ENCODE results near the gene SNAI1.

SNAI1 gene

GRCh38 chr20:50019466-50020256 lies 36.9 kb downstream of the SNAI1 start:
- FAIRE-seq: no peak

GRCh38 chr20:50020288-50020687 lies 37.5 kb downstream of the SNAI1 start:
- DNase-seq (ENCODE audit: insufficient read length) (no peak), FAIRE-seq (no peak)
- no peak for TF ChIP-seq POLR2AphosphoS5 (IDR thresholded peaks at IDR 0.05; ENCODE audit: low read depth, low read length)
- no peak for TF ChIP-seq POLR2A (IDR thresholded peaks at IDR 0.05; ENCODE audit: low read depth, low read length)

More at GRCh38 chr20:50019466-50020256, 36.9 kb downstream of the SNAI1 start:
- DNase-seq (ENCODE audit: insufficient read length): no peak
- TF ChIP-seq TAF1 (IDR thresholded peaks at IDR 0.05; ENCODE audit: borderline replicate concordance, low read depth, low read length): no peak

- DNase-seq (ENCODE audit: insufficient read length): no peak
- TF ChIP-seq TAF1 (IDR thresholded peaks at IDR 0.05; ENCODE audit: borderline replicate concordance, low read depth, low read length) (no peak), POLR2AphosphoS5 (IDR thresholded peaks at IDR 0.05; ENCODE audit: low read depth, low read length) (no peak), POLR2A (IDR thresholded peaks at IDR 0.05; ENCODE audit: low read depth, low read length) (no peak)
- no peak for FAIRE-seq
Observed at GRCh38 chr20:50022676-50023075, 39.9 kb downstream of the SNAI1 start.

GRCh38 chr20:50023116-50023805 lies 40.5 kb downstream of the SNAI1 start:
- no peak for TF ChIP-seq POLR2AphosphoS5 (IDR thresholded peaks at IDR 0.05; ENCODE audit: low read depth, low read length)
- TF ChIP-seq POLR2A (IDR thresholded peaks at IDR 0.05; ENCODE audit: low read depth, low read length): no peak
- no peak for TF ChIP-seq TAF1 (IDR thresholded peaks at IDR 0.05; ENCODE audit: borderline replicate concordance, low read depth, low read length)
- FAIRE-seq: no peak

GRCh38 chr20:50026746-50027575 lies 44.2 kb downstream of the SNAI1 start:
- no peak for TF ChIP-seq POLR2A (IDR thresholded peaks at IDR 0.05; ENCODE audit: low read depth, low read length)
- no peak for TF ChIP-seq POLR2AphosphoS5 (IDR thresholded peaks at IDR 0.05; ENCODE audit: low read depth, low read length)
- no peak for DNase-seq (ENCODE audit: insufficient read length)
- FAIRE-seq: no peak

More at GRCh38 chr20:50023116-50023805, 40.5 kb downstream of the SNAI1 start:
- DNase-seq (ENCODE audit: insufficient read length): no peak

GRCh38 chr20:50027611-50028105 lies 44.9 kb downstream of the SNAI1 start:
- TF ChIP-seq POLR2A (IDR thresholded peaks at IDR 0.05; ENCODE audit: low read depth, low read length) (no peak), TAF1 (IDR thresholded peaks at IDR 0.05; ENCODE audit: borderline replicate concordance, low read depth, low read length) (no peak), POLR2AphosphoS5 (IDR thresholded peaks at IDR 0.05; ENCODE audit: low read depth, low read length) (no peak)
- DNase-seq (ENCODE audit: insufficient read length) (no peak), FAIRE-seq (no peak)

- no peak for TF ChIP-seq POLR2AphosphoS5 (IDR thresholded peaks at IDR 0.05; ENCODE audit: low read depth, low read length)
- no peak for TF ChIP-seq POLR2A (IDR thresholded peaks at IDR 0.05; ENCODE audit: low read depth, low read length)
- TF ChIP-seq TAF1 (IDR thresholded peaks at IDR 0.05; ENCODE audit: borderline replicate concordance, low read depth, low read length): no peak
- FAIRE-seq: no peak
- DNase-seq (ENCODE audit: insufficient read length): no peak
Observed at GRCh38 chr20:50029083-50029696, 46.4 kb downstream of the SNAI1 start.

- FAIRE-seq: no peak
- TF ChIP-seq TAF1 (IDR thresholded peaks at IDR 0.05; ENCODE audit: borderline replicate concordance, low read depth, low read length) (no peak), POLR2AphosphoS5 (IDR thresholded peaks at IDR 0.05; ENCODE audit: low read depth, low read length) (no peak), POLR2A (IDR thresholded peaks at IDR 0.05; ENCODE audit: low read depth, low read length) (no peak)
- DNase-seq (ENCODE audit: insufficient read length): no peak
Observed at GRCh38 chr20:50029697-50030461, 47.1 kb downstream of the SNAI1 start.

GRCh38 chr20:50032955-50033666 lies 50.3 kb downstream of the SNAI1 start:
- TF ChIP-seq POLR2A (IDR thresholded peaks at IDR 0.05; ENCODE audit: low read depth, low read length) (no peak), POLR2AphosphoS5 (IDR thresholded peaks at IDR 0.05; ENCODE audit: low read depth, low read length) (no peak), TAF1 (IDR thresholded peaks at IDR 0.05; ENCODE audit: borderline replicate concordance, low read depth, low read length) (no peak)
- DNase-seq (ENCODE audit: insufficient read length) (no peak), FAIRE-seq (no peak)

GRCh38 chr20:50034567-50035180 lies 51.9 kb downstream of the SNAI1 start:
- TF ChIP-seq POLR2A (IDR thresholded peaks at IDR 0.05; ENCODE audit: low read depth, low read length) (no peak), TAF1 (IDR thresholded peaks at IDR 0.05; ENCODE audit: borderline replicate concordance, low read depth, low read length) (no peak), POLR2AphosphoS5 (IDR thresholded peaks at IDR 0.05; ENCODE audit: low read depth, low read length) (no peak)
- FAIRE-seq (no peak), DNase-seq (ENCODE audit: insufficient read length) (no peak)

All from GM12892 (cell line).